ENCODE results near the gene TFDP2. TPM values are rescaled to one million over a fixed set of nuclear protein-coding genes. Genes with fewer than 3 reads are reported as not detected.

Gene TFDP2
- total and polyA plus RNA-seq, 10 of the 15 experiments (the other 5 are each of a cell fraction or from before 2014, with no cell fraction given): 28.3 to 100 (median 49.7) TPM

GRCh38 chr3:142019794-142020320 is 129.5 kb downstream of the TFDP2 start (continued):
- TF ChIP-seq MAX (IDR thresholded peaks at IDR 0.05; ENCODE audit: low read depth, low read length) (no peak), NR2F1 (conservative IDR thresholded peaks at IDR 0.05) (peak; percentile 95), ZSCAN29 (IDR thresholded peaks at IDR 0.05) (no peak), KLF5 (IDR thresholded peaks at IDR 0.05; ENCODE audit: partially characterized antibody) (no peak), SMC3 (IDR thresholded peaks at IDR 0.05; ENCODE audit: borderline replicate concordance, low read length) (no peak), POLR2A (IDR thresholded peaks at IDR 0.05; ENCODE audit: low read depth, low read length) (no peak), ZZZ3 (IDR thresholded peaks at IDR 0.05; ENCODE audit: control insufficient read depth, insufficient read length, low read depth) (no peak), JUNB (IDR thresholded peaks at IDR 0.05) (peak; percentile 80), SRF (IDR thresholded peaks at IDR 0.05; ENCODE audit: low read depth in 2 of 2, low read length in 2 of 2) (no peak), RUNX3 (IDR thresholded peaks at IDR 0.05; ENCODE audit: low read length) (no peak), MYB (IDR thresholded peaks at IDR 0.05; ENCODE audit: borderline replicate concordance, low read depth, low read length) (no peak), BMI1 (IDR thresholded peaks at IDR 0.05; ENCODE audit: borderline replicate concordance) (no peak), ETV6 (conservative IDR thresholded peaks at IDR 0.05 in 1 of 2, IDR thresholded peaks at IDR 0.05 in 1 of 2; ENCODE audit: borderline replicate concordance in 1 of 2, low read depth in 1 of 2) (peak in 1 of 2 experiments; percentile 95; a peak in 2 of 4 replicates), RELA (IDR thresholded peaks at IDR 0.05; ENCODE audit: borderline replicate concordance, partially characterized antibody) (no peak)
- TF ChIP-seq, protein P1, sequence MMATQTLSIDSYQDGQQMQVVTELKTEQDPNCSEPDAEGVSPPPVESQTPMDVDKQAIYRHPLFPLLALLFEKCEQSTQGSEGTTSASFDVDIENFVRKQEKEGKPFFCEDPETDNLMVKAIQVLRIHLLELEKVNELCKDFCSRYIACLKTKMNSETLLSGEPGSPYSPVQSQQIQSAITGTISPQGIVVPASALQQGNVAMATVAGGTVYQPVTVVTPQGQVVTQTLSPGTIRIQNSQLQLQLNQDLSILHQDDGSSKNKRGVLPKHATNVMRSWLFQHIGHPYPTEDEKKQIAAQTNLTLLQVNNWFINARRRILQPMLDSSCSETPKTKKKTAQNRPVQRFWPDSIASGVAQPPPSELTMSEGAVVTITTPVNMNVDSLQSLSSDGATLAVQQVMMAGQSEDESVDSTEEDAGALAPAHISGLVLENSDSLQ (IDR thresholded peaks at IDR 0.05): 0 out of 2 replicates have a peak, but pooled peaks have one; percentile 21
- TF ChIP-seq, protein P2, sequence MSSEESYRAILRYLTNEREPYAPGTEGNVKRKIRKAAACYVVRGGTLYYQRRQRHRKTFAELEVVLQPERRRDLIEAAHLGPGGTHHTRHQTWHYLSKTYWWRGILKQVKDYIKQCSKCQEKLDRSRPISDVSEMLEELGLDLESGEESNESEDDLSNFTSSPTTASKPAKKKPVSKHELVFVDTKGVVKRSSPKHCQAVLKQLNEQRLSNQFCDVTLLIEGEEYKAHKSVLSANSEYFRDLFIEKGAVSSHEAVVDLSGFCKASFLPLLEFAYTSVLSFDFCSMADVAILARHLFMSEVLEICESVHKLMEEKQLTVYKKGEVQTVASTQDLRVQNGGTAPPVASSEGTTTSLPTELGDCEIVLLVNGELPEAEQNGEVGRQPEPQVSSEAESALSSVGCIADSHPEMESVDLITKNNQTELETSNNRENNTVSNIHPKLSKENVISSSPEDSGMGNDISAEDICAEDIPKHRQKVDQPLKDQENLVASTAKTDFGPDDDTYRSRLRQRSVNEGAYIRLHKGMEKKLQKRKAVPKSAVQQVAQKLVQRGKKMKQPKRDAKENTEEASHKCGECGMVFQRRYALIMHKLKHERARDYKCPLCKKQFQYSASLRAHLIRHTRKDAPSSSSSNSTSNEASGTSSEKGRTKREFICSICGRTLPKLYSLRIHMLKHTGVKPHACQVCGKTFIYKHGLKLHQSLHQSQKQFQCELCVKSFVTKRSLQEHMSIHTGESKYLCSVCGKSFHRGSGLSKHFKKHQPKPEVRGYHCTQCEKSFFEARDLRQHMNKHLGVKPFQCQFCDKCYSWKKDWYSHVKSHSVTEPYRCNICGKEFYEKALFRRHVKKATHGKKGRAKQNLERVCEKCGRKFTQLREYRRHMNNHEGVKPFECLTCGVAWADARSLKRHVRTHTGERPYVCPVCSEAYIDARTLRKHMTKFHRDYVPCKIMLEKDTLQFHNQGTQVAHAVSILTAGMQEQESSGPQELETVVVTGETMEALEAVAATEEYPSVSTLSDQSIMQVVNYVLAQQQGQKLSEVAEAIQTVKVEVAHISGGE (CRISPR knock-in tag; IDR thresholded peaks at IDR 0.05): no peak
